ENCODE measurements around the gene ADCYAP1R1. TPM values are rescaled to one million over a fixed set of nuclear protein-coding genes. Genes with fewer than 3 reads are reported as not detected.

ADCYAP1R1 gene
- total RNA-seq, 2 experiments from 2014 or later, result not detected

DNA sequence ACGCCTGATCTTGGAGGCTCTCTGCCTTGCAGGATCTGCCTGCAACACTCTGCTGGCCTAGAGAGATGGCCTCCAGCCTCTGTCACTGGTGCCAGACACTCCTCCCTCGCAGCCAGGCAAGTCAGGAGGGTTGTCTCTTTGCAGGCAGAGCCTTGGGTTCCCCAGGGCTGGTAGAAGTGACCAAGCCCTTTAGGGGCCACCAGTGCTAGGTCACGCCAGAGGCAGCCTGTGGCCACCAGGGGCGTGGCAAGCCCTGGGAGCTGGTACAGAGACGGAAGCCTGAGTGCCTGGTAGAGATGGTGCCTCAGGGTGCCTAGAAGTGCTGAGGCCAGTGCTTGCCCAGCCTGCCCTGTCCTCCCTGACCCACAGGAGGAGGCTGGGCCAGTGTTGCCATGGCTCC is 9.1 kb downstream of the ADCYAP1R1 start:
- no peak overlapping the region for H3K4me3 Mint-ChIP-seq
- intact Hi-C loops (cut with micrococcal nuclease), result no loop called here
- H3K27me3 Mint-ChIP-seq (ENCODE audit: low read depth), result peaks cover 2% of the 10 kb centered on the region
- H3K9me3 Mint-ChIP-seq, result no peaks in the 10 kb centered on the region
- CTCF ChIA-PET, result interaction anchor here (1.2 kb wide), 1 partner anchor 78 kb away, joined by 3 read pairs; no protein-coding TSS in a partner anchor
- H3K27ac Mint-ChIP-seq, result no peak overlapping the region
- H3K36me3 Mint-ChIP-seq (ENCODE audit: low read depth), result no peaks in the 10 kb centered on the region
- H3K4me1 Mint-ChIP-seq (ENCODE audit: low read depth), result no peaks in the 10 kb centered on the region
- no peak for DNase-seq

DNA sequence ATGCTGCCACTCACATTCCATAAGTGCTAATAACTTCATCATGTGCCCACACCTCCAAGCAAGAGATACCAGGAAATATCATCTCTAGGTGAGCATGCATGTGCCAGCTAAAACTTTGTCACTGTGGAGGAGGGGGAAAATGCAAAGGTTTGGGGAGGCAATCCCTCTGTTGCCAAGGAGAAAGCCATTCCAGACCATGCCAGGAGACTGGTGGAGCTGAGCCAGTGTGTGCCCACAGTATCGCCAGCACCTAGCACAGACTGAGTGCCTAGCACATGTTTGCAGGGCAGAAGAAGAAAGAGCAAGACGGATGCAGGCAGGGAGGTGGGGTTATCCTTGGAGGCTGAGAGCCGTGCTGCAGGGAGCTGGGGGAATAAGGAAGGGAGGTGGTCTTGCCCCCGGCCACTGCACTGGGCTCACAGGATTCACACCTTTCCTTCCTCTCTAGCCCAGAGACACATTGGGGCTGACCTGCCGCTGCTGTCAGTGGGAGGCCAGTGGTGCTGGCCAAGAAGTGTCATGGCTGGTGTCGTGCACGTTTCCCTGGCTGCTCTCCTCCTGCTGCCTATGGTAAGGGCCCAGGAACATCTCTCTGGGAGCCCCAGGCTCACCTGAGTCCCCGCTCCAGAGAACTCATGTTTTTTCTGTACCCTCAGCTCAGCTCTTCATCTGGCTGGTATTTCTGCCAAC is 10.8 kb downstream of the ADCYAP1R1 start:
- Mint-ChIP-seq H3K27me3 (ENCODE audit: low read depth) (no peaks in the 10 kb centered on the region), H3K4me3 (no peak overlapping the region), H3K4me1 (ENCODE audit: low read depth) (no peaks in the 10 kb centered on the region), H3K9me3 (no peaks in the 10 kb centered on the region), H3K27ac (no peak overlapping the region), H3K36me3 (ENCODE audit: low read depth) (no peaks in the 10 kb centered on the region)
- no peak for DNase-seq
- intact Hi-C loops (cut with micrococcal nuclease), result no loop called here
- CTCF ChIA-PET, result interaction anchor here (1.8 kb wide), 1 partner anchor 79 kb away, joined by 6 read pairs; no protein-coding TSS in a partner anchor

DNA sequence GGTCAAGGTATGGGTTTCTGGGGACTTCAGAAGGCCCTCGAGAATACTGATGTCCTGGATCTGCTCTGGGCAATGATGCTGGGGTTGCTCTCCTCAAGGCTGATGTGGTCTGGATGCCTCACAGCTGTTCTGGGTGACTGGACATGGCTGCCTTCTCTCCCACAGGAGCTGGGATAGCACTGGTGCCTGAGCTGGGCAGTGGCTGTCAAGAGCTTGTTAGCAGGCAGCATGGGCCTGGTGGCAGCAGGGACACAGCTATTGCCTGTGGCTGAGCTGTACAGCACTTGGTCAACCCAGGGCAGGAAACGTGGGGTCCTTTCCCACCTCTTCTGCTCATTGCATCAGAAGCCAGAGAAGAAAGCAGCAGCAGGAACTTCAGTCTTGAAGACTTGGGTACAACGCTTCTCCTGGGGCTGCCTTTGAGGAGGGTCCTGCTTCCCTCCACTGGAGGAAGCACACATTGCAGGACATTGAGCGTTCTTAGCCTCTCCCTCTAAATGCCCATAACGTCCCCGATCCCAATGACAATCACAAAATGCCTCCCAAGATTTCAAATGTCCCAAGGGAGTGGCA is 13.0 kb downstream of the ADCYAP1R1 start:
- no peak for DNase-seq
- H3K4me3 Mint-ChIP-seq, result no peak overlapping the region
- no peaks in the 10 kb centered on the region for H3K4me1 Mint-ChIP-seq (ENCODE audit: low read depth)
- CTCF ChIA-PET, result interaction anchor here (0.6 to 1.5 kb wide), 4 partner anchors 30 to 147 kb away, joined by 3 to 4 read pairs (median 4); no protein-coding TSS in a partner anchor
- H3K9me3 Mint-ChIP-seq, result no peaks in the 10 kb centered on the region
- no peaks in the 10 kb centered on the region for H3K36me3 Mint-ChIP-seq (ENCODE audit: low read depth)
- intact Hi-C loops (cut with micrococcal nuclease), result loop anchor here (5.0 kb wide), 1 partner anchor 57 kb away; no protein-coding TSS in a partner anchor
- no peak overlapping the region for H3K27ac Mint-ChIP-seq
- H3K27me3 Mint-ChIP-seq (ENCODE audit: low read depth), result no peaks in the 10 kb centered on the region

DNA sequence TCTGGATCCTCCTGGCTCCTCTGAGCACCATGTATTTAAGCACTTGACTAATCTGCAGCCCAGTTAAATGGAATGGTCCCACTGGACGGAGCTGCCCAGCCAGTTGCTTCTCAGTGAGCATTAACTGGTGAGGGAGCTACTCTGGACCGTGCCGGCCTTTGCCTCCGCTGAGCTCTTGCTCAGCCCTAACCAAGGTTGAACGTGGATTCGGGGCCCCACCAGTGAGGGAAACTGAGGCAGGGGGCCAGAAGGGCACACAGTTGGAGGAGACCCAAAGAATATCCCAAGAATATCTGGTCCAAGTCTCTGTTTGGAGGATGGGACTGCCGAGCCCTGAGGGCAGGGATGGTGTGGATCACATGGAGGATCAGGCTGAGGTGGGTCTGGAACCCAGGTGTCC is 13.7 kb downstream of the ADCYAP1R1 start:
- H3K4me1 Mint-ChIP-seq (ENCODE audit: low read depth), result no peaks in the 10 kb centered on the region
- CTCF ChIA-PET, result no interaction called here
- H3K36me3 Mint-ChIP-seq (ENCODE audit: low read depth), result no peaks in the 10 kb centered on the region
- no peak for DNase-seq
- H3K27ac Mint-ChIP-seq, result no peak overlapping the region
- no peaks in the 10 kb centered on the region for H3K27me3 Mint-ChIP-seq (ENCODE audit: low read depth)
- intact Hi-C loops (cut with micrococcal nuclease), result loop anchor here (5.0 kb wide), 1 partner anchor 56 kb away; no protein-coding TSS in a partner anchor
- H3K4me3 Mint-ChIP-seq, result no peak overlapping the region
- no peaks in the 10 kb centered on the region for H3K9me3 Mint-ChIP-seq

DNA sequence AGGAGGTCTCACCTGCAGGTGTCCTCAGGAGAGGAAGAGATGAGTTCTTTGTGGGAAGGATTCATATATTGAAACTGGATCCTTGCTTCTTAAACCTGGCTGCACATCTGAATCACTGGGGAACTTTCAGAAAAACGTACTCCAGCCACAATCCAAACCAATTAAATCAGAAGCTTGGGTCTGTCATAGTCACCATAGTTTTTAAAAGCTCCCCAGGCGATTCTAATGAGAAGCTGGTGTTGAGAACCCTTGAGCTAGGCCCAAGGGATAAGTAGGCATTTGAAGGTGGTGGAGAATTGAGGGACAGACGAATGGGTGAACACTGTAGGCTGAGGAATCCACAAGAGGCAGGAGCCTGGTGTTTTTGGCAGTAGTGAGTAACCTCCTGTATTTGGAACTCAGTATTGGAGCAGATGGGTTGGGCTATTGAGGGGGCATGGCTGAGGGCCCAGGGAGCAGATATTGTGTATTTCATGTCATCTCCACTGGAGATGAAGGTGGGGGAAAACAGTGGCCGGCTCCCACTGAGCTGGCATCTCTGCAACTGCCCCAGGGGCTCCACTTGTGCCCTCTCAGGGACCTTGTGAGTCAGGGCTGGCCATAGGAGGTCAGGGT is 14.5 kb downstream of the ADCYAP1R1 start:
- Mint-ChIP-seq H3K9me3 (no peaks in the 10 kb centered on the region), H3K27me3 (ENCODE audit: low read depth) (no peaks in the 10 kb centered on the region), H3K4me3 (no peak overlapping the region), H3K36me3 (ENCODE audit: low read depth) (no peaks in the 10 kb centered on the region), H3K4me1 (ENCODE audit: low read depth) (no peaks in the 10 kb centered on the region), H3K27ac (no peak overlapping the region)
- no peak for DNase-seq
- intact Hi-C loops (cut with micrococcal nuclease), result loop anchor here (5.0 kb wide), 1 partner anchor 56 kb away; no protein-coding TSS in a partner anchor
- CTCF ChIA-PET, result interaction anchor here (0.8 kb wide), 1 partner anchor 68 kb away, joined by 3 read pairs; no protein-coding TSS in a partner anchor

DNA sequence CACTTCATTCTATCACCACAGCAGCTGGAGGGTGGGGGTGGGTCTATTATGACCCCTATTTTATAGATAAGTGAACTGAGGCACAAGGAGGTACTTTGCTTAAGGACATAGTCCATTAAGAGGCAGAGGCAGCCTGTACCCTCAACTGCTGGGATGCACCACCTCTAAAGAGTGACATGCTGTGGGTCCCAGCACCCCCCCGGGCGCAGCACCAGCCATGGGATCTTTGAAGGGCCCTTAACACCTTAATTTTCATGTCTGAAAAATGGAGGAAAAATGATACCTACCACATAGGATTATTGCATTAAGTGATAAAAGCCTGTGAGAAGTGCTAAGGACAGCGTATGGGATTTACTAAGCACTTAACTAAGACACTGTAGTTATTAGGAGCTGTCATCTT is 15.4 kb downstream of the ADCYAP1R1 start:
- Mint-ChIP-seq H3K4me1 (ENCODE audit: low read depth) (no peaks in the 10 kb centered on the region), H3K36me3 (ENCODE audit: low read depth) (no peaks in the 10 kb centered on the region), H3K27ac (no peak overlapping the region), H3K27me3 (ENCODE audit: low read depth) (no peaks in the 10 kb centered on the region), H3K9me3 (no peaks in the 10 kb centered on the region), H3K4me3 (no peak overlapping the region)
- intact Hi-C loops (cut with micrococcal nuclease), result loop anchor here (5.0 kb wide), 1 partner anchor 55 kb away; no protein-coding TSS in a partner anchor
- CTCF ChIA-PET, result no interaction called here
- no peak for DNase-seq

DNA sequence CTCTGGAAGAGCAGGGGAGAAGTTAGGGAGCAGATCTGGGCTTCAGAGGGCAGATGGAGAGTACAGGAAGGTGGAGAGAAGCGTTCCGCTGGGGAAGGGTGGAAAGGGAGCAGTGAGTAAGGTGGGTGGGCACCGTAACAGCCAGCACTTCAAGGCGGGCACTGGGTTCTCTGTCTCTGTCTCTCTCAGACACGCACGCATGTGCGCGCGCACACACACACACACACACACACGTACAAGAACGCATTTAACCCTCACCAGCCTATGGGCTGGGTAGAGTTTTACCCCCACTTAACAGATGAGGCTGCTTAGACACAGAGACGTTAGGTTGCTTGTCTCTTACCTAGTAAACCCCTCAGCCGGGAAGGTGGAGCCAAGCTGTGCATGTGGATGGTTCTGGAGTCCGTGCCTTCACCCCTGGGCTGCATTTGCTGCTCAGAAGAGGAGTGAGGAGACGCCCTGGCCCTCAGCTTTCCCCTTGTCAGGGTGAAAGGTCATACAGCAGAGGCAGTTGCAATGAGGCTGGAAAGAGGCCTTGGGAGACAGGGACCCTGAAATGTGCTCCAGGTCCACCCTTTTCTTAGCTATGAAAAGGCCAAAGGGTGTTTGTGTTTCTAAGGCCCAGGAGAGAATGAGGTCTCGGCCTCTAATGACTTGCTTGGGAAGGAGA is 16.0 kb downstream of the ADCYAP1R1 start:
- no peaks in the 10 kb centered on the region for H3K4me1 Mint-ChIP-seq (ENCODE audit: low read depth)
- CTCF ChIA-PET, result no interaction called here
- intact Hi-C loops (cut with micrococcal nuclease), result loop anchor here (5.0 kb wide), 1 partner anchor 54 kb away; no protein-coding TSS in a partner anchor
- H3K27me3 Mint-ChIP-seq (ENCODE audit: low read depth), result no peaks in the 10 kb centered on the region
- H3K9me3 Mint-ChIP-seq, result no peaks in the 10 kb centered on the region
- no peak for DNase-seq
- no peak overlapping the region for H3K27ac Mint-ChIP-seq
- H3K4me3 Mint-ChIP-seq, result no peak overlapping the region
- no peaks in the 10 kb centered on the region for H3K36me3 Mint-ChIP-seq (ENCODE audit: low read depth)

DNA sequence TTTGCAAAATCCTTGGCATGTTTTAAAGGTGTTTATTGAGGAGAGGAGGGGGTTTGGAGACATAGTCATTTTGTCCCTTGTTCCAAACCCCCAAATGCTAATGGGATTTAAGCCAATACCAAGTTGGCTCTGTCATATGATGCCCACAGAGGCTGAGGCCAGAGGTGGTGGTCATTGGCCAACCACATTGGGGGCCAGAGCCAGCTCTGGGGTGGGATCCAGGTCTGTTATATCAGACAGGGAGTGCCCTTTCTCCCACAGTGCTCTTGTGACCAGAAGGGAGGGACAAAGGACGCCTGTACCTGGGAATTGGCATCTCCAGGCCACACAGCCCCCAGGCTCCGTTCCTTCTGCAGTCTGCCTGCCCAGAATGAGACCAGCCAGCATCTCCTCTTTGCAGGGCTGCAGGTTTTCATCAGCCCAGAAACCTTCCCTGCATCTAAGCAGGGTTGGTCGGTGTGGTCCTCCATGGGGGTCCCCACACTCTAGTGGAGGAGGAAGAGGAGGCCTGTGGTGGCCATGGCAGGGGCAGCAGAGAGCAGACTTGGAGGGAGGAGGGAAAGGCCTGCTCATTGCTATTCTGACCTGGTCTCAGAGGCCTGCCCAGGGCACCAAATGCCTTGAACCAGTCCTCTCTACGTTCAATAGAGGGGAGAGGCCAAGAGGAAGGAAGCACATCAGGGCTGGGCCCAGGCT is 17.9 kb downstream of the ADCYAP1R1 start:
- Mint-ChIP-seq H3K27me3 (ENCODE audit: low read depth) (no peaks in the 10 kb centered on the region), H3K4me1 (ENCODE audit: low read depth) (no peaks in the 10 kb centered on the region), H3K27ac (no peak overlapping the region), H3K9me3 (no peaks in the 10 kb centered on the region), H3K4me3 (no peak overlapping the region), H3K36me3 (ENCODE audit: low read depth) (no peaks in the 10 kb centered on the region)
- DNase-seq, result no peak
- intact Hi-C loops (cut with micrococcal nuclease), result loop anchor here (5.0 kb wide), 1 partner anchor 52 kb away; no protein-coding TSS in a partner anchor
- CTCF ChIA-PET, result interaction anchor here (1.2 kb wide), 1 partner anchor 80 kb away, joined by 3 read pairs; no protein-coding TSS in a partner anchor

DNA sequence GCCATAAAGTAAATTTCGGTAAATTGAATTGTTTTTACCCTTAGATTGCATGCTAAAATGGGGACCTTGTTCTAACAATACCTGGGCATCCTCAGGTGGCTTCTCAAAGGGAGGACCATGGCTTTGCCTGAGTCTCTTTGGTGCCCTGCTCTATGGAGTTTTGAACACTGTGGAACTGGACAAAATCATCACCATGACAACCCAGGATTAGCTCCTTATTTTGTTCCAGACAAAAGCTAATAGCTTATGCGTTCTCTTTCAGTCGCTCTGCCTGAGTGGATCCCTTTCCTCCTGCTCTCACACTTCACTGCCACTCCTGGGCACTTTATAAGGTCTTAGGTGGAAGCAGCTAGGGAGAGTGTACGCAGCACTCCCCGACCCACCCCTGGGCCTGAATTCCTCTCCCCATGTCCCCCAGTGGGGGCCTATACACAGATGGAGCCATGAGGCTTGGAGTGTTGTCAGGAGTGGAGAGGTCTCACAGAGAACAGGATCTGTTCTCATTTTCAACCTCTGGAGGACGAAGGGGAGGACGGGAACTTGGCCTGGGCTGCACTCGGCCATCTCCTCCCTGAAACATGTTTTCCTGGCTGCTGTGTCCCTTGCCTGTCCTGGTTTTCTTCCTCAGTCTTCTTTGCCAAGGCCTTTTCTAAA is 19.0 kb downstream of the ADCYAP1R1 start:
- DNase-seq, result no peak
- Mint-ChIP-seq H3K4me1 (ENCODE audit: low read depth) (no peaks in the 10 kb centered on the region), H3K27ac (no peak overlapping the region), H3K27me3 (ENCODE audit: low read depth) (no peaks in the 10 kb centered on the region), H3K9me3 (no peaks in the 10 kb centered on the region), H3K36me3 (ENCODE audit: low read depth) (no peaks in the 10 kb centered on the region), H3K4me3 (no peak overlapping the region)
- intact Hi-C loops (cut with micrococcal nuclease), result no loop called here
- CTCF ChIA-PET, result interaction anchor here (1.2 kb wide), 1 partner anchor 82 kb away, joined by 3 read pairs; no protein-coding TSS in a partner anchor

DNA sequence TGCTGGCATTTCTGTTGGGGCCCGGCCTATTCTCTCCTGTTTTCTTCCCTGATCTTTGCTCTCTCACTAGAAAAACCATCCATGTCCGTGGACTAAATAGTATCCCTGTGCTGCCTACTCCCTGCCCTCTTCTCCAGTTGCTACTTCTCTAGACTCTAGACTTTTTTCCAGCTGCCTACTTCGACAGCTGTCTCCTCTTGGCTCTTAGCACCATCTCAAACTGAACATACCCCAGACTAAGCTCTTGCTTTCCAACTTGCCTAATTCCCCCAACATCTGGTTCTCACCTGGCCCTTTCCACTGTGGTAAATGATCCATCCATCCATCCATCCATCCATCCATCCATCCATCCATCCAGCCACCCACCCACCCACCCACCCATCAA is 19.5 kb downstream of the ADCYAP1R1 start:
- Mint-ChIP-seq H3K27me3 (ENCODE audit: low read depth) (no peaks in the 10 kb centered on the region), H3K4me1 (ENCODE audit: low read depth) (no peaks in the 10 kb centered on the region), H3K27ac (no peak overlapping the region), H3K9me3 (no peaks in the 10 kb centered on the region), H3K4me3 (no peak overlapping the region), H3K36me3 (ENCODE audit: low read depth) (no peaks in the 10 kb centered on the region)
- CTCF ChIA-PET, result interaction anchor here (1.2 kb wide), 1 partner anchor 82 kb away, joined by 3 read pairs; no protein-coding TSS in a partner anchor
- DNase-seq, result no peak
- intact Hi-C loops (cut with micrococcal nuclease), result no loop called here

DNA sequence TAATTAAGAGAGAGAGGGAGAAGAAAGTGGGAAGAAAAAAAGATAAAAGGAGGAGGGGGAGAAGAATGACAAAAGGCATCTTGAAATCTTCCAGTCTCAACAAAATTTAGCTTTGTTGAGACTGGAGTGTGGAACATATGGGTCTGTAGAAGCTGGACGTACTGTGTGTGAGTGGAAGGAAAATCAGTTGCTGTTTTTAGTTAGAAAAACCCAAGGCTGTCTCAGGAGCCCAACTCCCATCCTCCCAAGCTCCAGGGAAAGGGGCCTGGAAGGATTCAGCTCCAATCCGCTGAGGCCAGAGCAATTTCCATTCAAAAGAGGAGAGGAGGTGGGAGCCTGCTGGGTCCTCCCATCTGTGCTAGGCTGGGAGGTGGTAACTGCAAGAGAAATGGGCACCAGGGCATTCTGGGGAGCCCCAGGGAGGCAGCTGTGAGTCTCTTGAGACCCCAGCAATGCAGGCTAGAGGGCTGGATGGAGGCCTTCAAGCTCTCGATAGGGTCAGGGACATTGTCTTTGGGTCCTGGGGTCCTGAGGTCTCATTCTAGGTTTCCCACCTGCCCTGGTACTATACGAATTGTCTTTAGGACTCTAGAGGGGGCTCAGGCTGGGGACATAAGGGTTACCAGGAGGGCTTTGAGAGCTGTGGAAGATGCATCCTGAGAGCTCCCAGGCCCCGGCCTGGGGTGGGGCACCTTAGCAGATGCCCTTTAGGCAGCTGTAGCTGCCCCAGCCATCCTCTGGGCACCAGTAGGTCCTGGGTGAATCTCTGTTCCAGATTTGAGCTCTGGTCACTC is 21.4 kb downstream of the ADCYAP1R1 start:
- Mint-ChIP-seq H3K4me3 (no peak overlapping the region), H3K4me1 (ENCODE audit: low read depth) (no peaks in the 10 kb centered on the region), H3K27me3 (ENCODE audit: low read depth) (no peaks in the 10 kb centered on the region), H3K27ac (no peak overlapping the region), H3K36me3 (ENCODE audit: low read depth) (no peaks in the 10 kb centered on the region), H3K9me3 (no peaks in the 10 kb centered on the region)
- CTCF ChIA-PET, result interaction anchor here (1.0 to 1.1 kb wide), 2 partner anchors 49 to 90 kb away, joined by 5 read pairs; no protein-coding TSS in a partner anchor
- intact Hi-C loops (cut with micrococcal nuclease), result no loop called here
- DNase-seq, result no peak

All from activated naive CD4-positive, alpha-beta T cell treated with anti-CD3 and anti-CD28 coated beads for 36 hours (primary cell).